Neural progenitor cell (in vitro differentiated cells): ENCODE measurements around the gene CPNE4.

Source experiments
- EZH2 ChIP-seq: fragments of 200-600 bp; sonication (generic); IDR thresholded peaks from 2 replicates; pipeline ENCODE4 v1.6.1; 2017; ENCODE audit warnings: antibody characterized with exemption, mild to moderate bottlenecking, moderate library complexity
- EZH2phosphoT487 ChIP-seq: fragments of 200-600 bp; sonication (generic); IDR thresholded peaks from 2 replicates; pipeline ENCODE4 v1.6.1; 2017; ENCODE audit warnings: antibody characterized with exemption
- TF ChIP-seq, protein P1 (sequence below): fragments of 200-600 bp; sonication (generic); IDR thresholded peaks from 2 replicates; pipeline ENCODE4 v1.5.1; 2017; ENCODE audit warnings: antibody characterized with exemption, mild to moderate bottlenecking

DNA sequence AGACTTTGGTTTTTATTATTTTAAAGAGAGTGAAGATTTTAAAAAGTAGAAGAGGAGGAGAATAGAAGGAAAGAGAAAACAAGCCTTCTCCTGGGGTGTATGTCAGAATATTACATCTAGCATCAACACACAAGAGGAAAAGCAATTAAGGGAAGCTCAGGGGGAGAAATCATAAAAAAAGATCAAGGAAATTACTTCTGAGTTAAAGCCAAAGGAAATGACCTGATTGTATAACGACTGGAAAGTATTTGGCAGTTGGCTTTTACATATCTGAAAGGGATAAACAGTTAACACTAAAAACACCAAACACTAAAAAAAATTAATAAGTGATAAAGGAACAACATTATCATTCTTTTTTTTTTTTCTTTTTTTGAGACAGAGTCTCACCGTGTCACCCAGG, 58.4 kb downstream of the CPNE4 start:
- TF ChIP-seq, protein P1, sequence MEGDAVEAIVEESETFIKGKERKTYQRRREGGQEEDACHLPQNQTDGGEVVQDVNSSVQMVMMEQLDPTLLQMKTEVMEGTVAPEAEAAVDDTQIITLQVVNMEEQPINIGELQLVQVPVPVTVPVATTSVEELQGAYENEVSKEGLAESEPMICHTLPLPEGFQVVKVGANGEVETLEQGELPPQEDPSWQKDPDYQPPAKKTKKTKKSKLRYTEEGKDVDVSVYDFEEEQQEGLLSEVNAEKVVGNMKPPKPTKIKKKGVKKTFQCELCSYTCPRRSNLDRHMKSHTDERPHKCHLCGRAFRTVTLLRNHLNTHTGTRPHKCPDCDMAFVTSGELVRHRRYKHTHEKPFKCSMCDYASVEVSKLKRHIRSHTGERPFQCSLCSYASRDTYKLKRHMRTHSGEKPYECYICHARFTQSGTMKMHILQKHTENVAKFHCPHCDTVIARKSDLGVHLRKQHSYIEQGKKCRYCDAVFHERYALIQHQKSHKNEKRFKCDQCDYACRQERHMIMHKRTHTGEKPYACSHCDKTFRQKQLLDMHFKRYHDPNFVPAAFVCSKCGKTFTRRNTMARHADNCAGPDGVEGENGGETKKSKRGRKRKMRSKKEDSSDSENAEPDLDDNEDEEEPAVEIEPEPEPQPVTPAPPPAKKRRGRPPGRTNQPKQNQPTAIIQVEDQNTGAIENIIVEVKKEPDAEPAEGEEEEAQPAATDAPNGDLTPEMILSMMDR: no peak
- TF ChIP-seq EZH2 (no peak), EZH2phosphoT487 (no peak)
